Tibial artery (tissue), 4 donors: ENCODE data around the gene LEO1.

Experiments
- DNase-seq, 2 donors: peaks; one replicate each; pipeline ENCODE4 v3.0.0-alpha.2; 2019
- H3K27ac ChIP-seq, 2 donors: fragments of 200-600 bp; sonication (generic) in 1 of 2; 1 replicate in 1 of 2; 2 replicates in 1 of 2; pipeline ENCODE4 v1.5.1; 2018 to 2019; ENCODE audit warnings: mild to moderate bottlenecking in 1 of 2
- H3K27me3 ChIP-seq, 2 donors: fragments of 200-600 bp; sonication (generic) in 1 of 2; one replicate each; pipeline versions ENCODE4 v1.5.1 to v1.6.0; 2016 to 2019
- H3K36me3 ChIP-seq, 3 donors: fragments of 200-600 bp; sonication (generic) in 2 of 3; one replicate each; pipeline ENCODE4 v1.5.1; 2016 to 2019; ENCODE audit warnings: mild to moderate bottlenecking in 2 of 3
- H3K4me1 ChIP-seq, 4 donors: fragments of 200-600 bp; sonication (generic) in 2 of 4; 1 replicate in 3 of 4; 2 replicates in 1 of 4; pipeline ENCODE4 v1.5.1; 2016 to 2019
- H3K4me3 ChIP-seq, 2 donors: fragments of 200-600 bp; sonication (generic) in 1 of 2; 1 replicate in 1 of 2; 2 replicates in 1 of 2; pipeline ENCODE4 v1.5.1; 2018 to 2019; ENCODE audit warnings: mild to moderate bottlenecking in 2 of 2
- H3K9me3 ChIP-seq, 3 donors: fragments of 200-600 bp; sonication (generic) in 1 of 3; one replicate each; pipeline ENCODE4 v1.5.1; 2016 to 2019
- CTCF ChIP-seq, 2 experiments: fragments of 200-600 bp in 1 of 2; fragments of 450-650 bp in 1 of 2; IDR thresholded peaks; one replicate each; pipeline ENCODE4 v1.5.1; 2017 to 2019; ENCODE audit warnings: antibody characterized with exemption in 2 of 2, mild to moderate bottlenecking in 1 of 2, moderate library complexity in 1 of 2
- intact Hi-C: fragments of 100-400 bp; cut with DNase I; formaldehyde crosslinking; loops from one replicate; pipeline ENCODE4 v1.15.0; 2023; ENCODE audit warnings: low total_unique reads

Gene LEO1

GRCh38 chr15:51971375-51972133 is at the start of gene LEO1:
TSS of gene LEO1 (minus strand) at chr15:51971778. CDS start at chr15:51971745, 33 bp downstream.
- DNase-seq, result peak; percentile 91 to 93
- Histone ChIP-seq H3K9me3 (peaks cover 0 to 9% (median 0%) of the 10 kb centered on the region in 3 donors), H3K27me3 (no peaks in the 10 kb centered on the region), H3K36me3 (peaks cover 0 to 4% (median 0%) of the 10 kb centered on the region in 3 donors), H3K4me3 (peak within 1 kb of the TSS; percentile 68 to 71), H3K4me1 (peaks cover 0 to 15% (median 9%) of the 10 kb centered on the region in 4 donors), H3K27ac (peak within 1 kb of the TSS; percentile 86 to 88)
- TF ChIP-seq CTCF (IDR thresholded peaks at IDR 0.05), result peak; percentile 38 to 42
- intact Hi-C loops, result loop anchor here (5.0 kb wide), 1 partner anchor 106 kb away; no protein-coding TSS in a partner anchor

GRCh38 chr15:52021128-52021671 is 49.6 kb upstream of the LEO1 start:
- Histone ChIP-seq H3K36me3 (no peaks in the 10 kb centered on the region), H3K9me3 (no peaks in the 10 kb centered on the region), H3K4me3 (peak overlapping the region; percentile 54 to 70), H3K27ac (peak overlapping the region; percentile 87 to 97), H3K4me1 (peaks cover 0 to 35% (median 15%) of the 10 kb centered on the region in 4 donors), H3K27me3 (no peaks in the 10 kb centered on the region)
- TF ChIP-seq CTCF (IDR thresholded peaks at IDR 0.05), result no peak
- intact Hi-C loops, result no loop called here
- peak in 1 of 2 donors; percentile 53 for DNase-seq

- no peak for DNase-seq
- no peaks in the 10 kb centered on the region for H3K36me3 ChIP-seq
- peak overlapping the region; percentile 54 to 70 for H3K4me3 ChIP-seq
- intact Hi-C loops, result no loop called here
- H3K27me3 ChIP-seq, result no peaks in the 10 kb centered on the region
- no peaks in the 10 kb centered on the region for H3K9me3 ChIP-seq
- no peak for TF ChIP-seq CTCF (IDR thresholded peaks at IDR 0.05)
- peaks cover 0 to 35% (median 15%) of the 10 kb centered on the region in 4 donors for H3K4me1 ChIP-seq
- H3K27ac ChIP-seq, result peak overlapping the region; percentile 87 to 97
Measured at GRCh38 chr15:52020221-52021085, 48.9 kb upstream of the LEO1 start.

- Histone ChIP-seq H3K27me3 (no peaks in the 10 kb centered on the region), H3K27ac (peak overlapping the region; percentile 87 to 97), H3K4me3 (peak overlapping the region; percentile 54 to 70), H3K9me3 (no peaks in the 10 kb centered on the region), H3K36me3 (no peaks in the 10 kb centered on the region), H3K4me1 (peaks cover 0 to 35% (median 15%) of the 10 kb centered on the region in 4 donors)
- no peak for TF ChIP-seq CTCF (IDR thresholded peaks at IDR 0.05)
- DNase-seq, result peak; percentile 87 to 95
- intact Hi-C loops, result no loop called here
Measured at GRCh38 chr15:52019394-52020220, 48.0 kb upstream of the LEO1 start.
